ENCODE results near the gene PPIB. TPM values are rescaled to one million over a fixed set of nuclear protein-coding genes. Genes with fewer than 3 reads are reported as not detected.

The PPIB gene
- total RNA-seq, 1 donor from 2014 or later, result 698 TPM

GRCh38 chr15:64185146-64185911, 22.5 kb upstream of the PPIB start:
- DNase-seq (ENCODE audit: extremely low spot score, unreplicated experiment), result no peak
- Mint-ChIP-seq H3K27ac (ENCODE audit: unreplicated experiment) (no peak overlapping the region), H3K4me1 (ENCODE audit: unreplicated experiment) (no peaks in the 10 kb centered on the region), H3K4me3 (ENCODE audit: unreplicated experiment) (no peak overlapping the region), H3K36me3 (ENCODE audit: unreplicated experiment) (peaks cover 16% of the 10 kb centered on the region), H3K27me3 (ENCODE audit: unreplicated experiment) (no peaks in the 10 kb centered on the region), H3K9me3 (ENCODE audit: unreplicated experiment) (no peaks in the 10 kb centered on the region)
- TF ChIP-seq CTCF (IDR thresholded peaks at IDR 0.05), result no peak

- Mint-ChIP-seq H3K27ac (ENCODE audit: unreplicated experiment) (no peak overlapping the region), H3K36me3 (ENCODE audit: unreplicated experiment) (peaks cover 16% of the 10 kb centered on the region), H3K9me3 (ENCODE audit: unreplicated experiment) (no peaks in the 10 kb centered on the region), H3K27me3 (ENCODE audit: unreplicated experiment) (no peaks in the 10 kb centered on the region), H3K4me1 (ENCODE audit: unreplicated experiment) (no peaks in the 10 kb centered on the region), H3K4me3 (ENCODE audit: unreplicated experiment) (no peak overlapping the region)
- no peak for TF ChIP-seq CTCF (IDR thresholded peaks at IDR 0.05)
- DNase-seq (ENCODE audit: extremely low spot score, unreplicated experiment), result no peak
Observed at GRCh38 chr15:64182859-64183370, 20.1 kb upstream of the PPIB start.

GRCh38 chr15:64180235-64180824, 17.5 kb upstream of the PPIB start:
- H3K27ac Mint-ChIP-seq (ENCODE audit: unreplicated experiment), result no peak overlapping the region
- H3K9me3 Mint-ChIP-seq (ENCODE audit: unreplicated experiment), result no peaks in the 10 kb centered on the region
- DNase-seq (ENCODE audit: extremely low spot score, unreplicated experiment), result no peak
- no peak for TF ChIP-seq CTCF (IDR thresholded peaks at IDR 0.05)
- H3K27me3 Mint-ChIP-seq (ENCODE audit: unreplicated experiment), result no peaks in the 10 kb centered on the region
- peaks cover 14% of the 10 kb centered on the region for H3K36me3 Mint-ChIP-seq (ENCODE audit: unreplicated experiment)
- no peak overlapping the region for H3K4me3 Mint-ChIP-seq (ENCODE audit: unreplicated experiment)
- H3K4me1 Mint-ChIP-seq (ENCODE audit: unreplicated experiment), result no peaks in the 10 kb centered on the region

- no peak overlapping the region for H3K27ac Mint-ChIP-seq (ENCODE audit: unreplicated experiment)
- peaks cover 15% of the 10 kb centered on the region for H3K36me3 Mint-ChIP-seq (ENCODE audit: unreplicated experiment)
- H3K4me3 Mint-ChIP-seq (ENCODE audit: unreplicated experiment), result no peak overlapping the region
- TF ChIP-seq CTCF (IDR thresholded peaks at IDR 0.05), result no peak
- no peaks in the 10 kb centered on the region for H3K9me3 Mint-ChIP-seq (ENCODE audit: unreplicated experiment)
- no peak for DNase-seq (ENCODE audit: extremely low spot score, unreplicated experiment)
- no peaks in the 10 kb centered on the region for H3K27me3 Mint-ChIP-seq (ENCODE audit: unreplicated experiment)
- H3K4me1 Mint-ChIP-seq (ENCODE audit: unreplicated experiment), result peaks cover 20% of the 10 kb centered on the region
Observed at GRCh38 chr15:64166102-64166890, 3.5 kb upstream of the PPIB start.

- peak overlapping the region; percentile 98 for H3K27ac Mint-ChIP-seq (ENCODE audit: unreplicated experiment)
- peaks cover 10% of the 10 kb centered on the region for H3K36me3 Mint-ChIP-seq (ENCODE audit: unreplicated experiment)
- TF ChIP-seq CTCF (IDR thresholded peaks at IDR 0.05), result no peak
- H3K9me3 Mint-ChIP-seq (ENCODE audit: unreplicated experiment), result no peaks in the 10 kb centered on the region
- H3K4me1 Mint-ChIP-seq (ENCODE audit: unreplicated experiment), result peaks cover 30% of the 10 kb centered on the region
- H3K27me3 Mint-ChIP-seq (ENCODE audit: unreplicated experiment), result no peaks in the 10 kb centered on the region
- H3K4me3 Mint-ChIP-seq (ENCODE audit: unreplicated experiment), result no peak overlapping the region
- DNase-seq (ENCODE audit: extremely low spot score, unreplicated experiment), result no peak
Observed at GRCh38 chr15:64164436-64164835, 1.6 kb upstream of the PPIB start.
